T1000 (cell line): ENCODE results near the gene RNF123.
A peak's percentile ranks its signal among the peaks of the same experiment; 100 is the strongest.
"Not testable (repeated sequence)": the region's sequence is repeated elsewhere in the genome, so short reads cannot be mapped to it uniquely, and the experiment has no call there.

Source experiments
- DNase-seq: peaks from one replicate; lab custom pipeline; 2025; ENCODE audit warnings: mixed read lengths; lab: John Stamatoyannopoulos, UW

The RNF123 gene

DNA sequence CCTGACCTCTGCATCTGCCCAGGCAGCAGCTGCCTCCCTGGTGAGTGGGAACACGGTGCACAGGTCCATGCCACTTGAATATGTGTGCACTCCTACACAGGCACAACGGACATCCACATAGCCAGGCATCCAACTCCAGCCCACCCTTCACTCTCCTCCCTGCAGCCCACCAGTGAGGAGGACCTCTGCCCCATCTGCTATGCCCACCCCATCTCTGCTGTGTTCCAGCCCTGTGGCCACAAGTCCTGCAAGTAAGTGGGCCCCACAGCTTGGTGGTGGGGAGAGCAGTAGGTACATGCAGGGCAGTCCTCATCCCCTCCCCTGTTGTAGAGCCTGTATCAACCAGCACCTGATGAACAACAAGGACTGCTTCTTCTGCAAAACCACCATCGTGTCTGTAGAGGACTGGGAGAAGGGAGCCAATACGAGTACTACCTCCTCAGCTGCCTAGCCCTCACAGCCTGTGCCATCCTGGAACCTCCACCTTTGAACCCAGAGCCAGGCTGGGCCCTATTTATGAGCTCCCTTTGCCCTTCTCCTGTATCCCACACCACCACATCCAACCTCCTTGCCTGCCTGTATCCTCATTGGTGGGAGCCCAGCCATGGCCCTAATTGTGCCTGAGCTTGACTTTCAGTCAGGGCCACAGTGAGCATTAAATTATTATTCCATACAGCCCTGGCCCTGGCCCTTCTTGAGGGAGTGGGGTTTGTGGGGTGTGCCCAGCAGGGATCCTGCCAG lies 31.7 kb downstream of the RNF123 start:
- no peak for DNase-seq

DNA sequence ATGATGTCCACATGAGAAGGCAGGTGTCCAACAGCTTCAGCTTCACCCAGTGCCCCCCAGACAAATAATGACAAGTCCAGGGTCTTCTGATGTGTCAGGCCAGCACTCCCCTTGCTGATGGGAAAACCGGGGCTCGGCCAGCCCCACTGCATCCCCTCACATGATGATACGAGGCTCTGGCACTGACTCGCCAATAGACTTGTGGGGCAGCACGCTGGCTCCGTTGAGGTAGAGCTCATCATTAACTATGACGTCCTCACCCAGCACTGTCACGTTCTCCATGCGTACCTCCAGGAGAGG lies 32.2 kb downstream of the RNF123 start:
- no peak for DNase-seq

DNA sequence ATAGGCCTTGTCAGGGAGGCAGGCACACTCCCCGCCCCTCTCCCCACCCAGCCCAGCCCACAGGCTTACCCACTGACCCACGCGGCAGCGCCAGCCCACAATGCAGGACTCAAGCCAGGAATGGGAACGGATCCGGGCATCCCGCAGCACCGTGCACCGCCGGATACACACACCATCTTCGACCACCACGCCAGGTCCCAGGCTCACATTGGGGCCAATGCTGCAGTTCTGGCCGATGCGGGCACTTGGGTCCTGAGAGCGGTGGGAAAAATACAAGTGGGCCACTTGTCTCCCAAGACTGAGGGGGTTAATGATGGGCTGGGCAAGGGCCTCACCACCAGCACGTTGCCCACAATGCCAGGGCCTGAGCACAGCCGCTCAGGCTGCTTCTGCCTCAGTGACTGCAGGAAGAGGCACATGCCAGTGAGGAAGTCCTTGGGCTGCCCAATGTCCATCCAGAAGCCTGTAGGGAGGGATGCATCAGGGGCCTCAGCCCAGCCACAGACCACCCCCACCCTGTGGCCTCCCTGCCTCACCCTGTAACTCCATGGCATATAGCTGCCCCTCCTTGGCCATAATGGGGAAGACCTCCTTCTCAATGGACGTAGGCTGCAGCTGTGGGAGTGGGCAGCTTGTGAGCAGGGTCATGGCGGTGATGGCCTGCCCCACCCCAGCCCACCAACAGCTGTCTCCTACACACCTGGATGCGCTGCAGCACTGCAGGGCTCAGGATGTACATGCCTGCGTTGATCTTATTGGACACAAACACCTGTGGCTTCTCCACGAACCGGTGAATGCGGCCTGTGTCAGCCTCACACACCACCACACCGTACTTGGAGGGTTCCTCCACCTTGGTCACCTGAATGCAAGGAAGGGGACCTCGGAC lies 32.8 kb downstream of the RNF123 start:
- no peak for DNase-seq

GRCh38 chr3:49722896-49723295 lies 33.5 kb downstream of the RNF123 start:
- no peak for DNase-seq

DNA sequence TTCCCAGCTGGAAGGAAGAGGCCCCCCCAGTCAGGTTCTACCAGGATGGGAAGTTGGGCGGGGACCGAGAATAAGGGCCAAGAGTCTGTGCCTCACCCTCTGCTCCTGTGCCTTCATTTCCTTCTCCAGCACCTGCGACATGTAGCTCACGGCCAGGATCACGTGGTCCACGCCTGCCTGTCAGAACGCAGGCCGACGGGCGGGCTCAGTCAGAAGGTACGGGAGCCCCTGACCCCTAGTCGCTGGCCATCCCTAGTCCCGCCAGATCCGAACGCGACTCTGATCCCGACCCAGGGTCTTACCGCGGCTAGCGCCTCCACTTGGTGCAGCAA lies 33.9 kb downstream of the RNF123 start:
- no peak for DNase-seq

GRCh38 chr3:49723628-49724551 lies 34.5 kb downstream of the RNF123 start, which contains the start of gene GMPPB:
Gene GMPPB (minus strand): TSS chr3:49723951. CDS start chr3:49723726, 225 bp downstream.
- peak; percentile 97 for DNase-seq

DNA sequence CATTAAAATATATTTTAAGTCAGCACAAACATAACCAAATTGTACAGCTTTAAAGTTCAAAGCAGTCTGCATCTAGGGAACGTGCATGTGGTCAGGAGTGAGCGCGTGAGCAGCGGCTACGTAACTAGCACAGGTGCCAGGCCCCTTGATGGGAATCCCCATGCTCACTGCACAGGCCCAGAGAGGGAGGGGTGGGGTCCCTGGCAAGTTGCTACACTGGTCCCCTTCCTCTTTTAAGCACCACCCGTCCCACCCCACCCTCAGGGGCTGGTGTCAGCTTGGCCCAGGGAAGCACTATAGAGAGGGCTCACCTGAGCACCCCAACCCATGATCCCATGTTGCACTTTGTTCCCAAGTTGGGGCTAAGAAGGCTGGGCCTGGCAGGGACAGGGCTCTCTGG lies 35.2 kb downstream of the RNF123 start:
- DNase-seq = no peak

- DNase-seq = no peak
Measured at GRCh38 chr3:49725906-49726681, 36.7 kb downstream of the RNF123 start.

GRCh38 chr3:49727154-49727923 lies 38.0 kb downstream of the RNF123 start:
- no peak for DNase-seq

GRCh38 chr3:49727924-49728361 lies 38.6 kb downstream of the RNF123 start:
- DNase-seq = no peak

DNA sequence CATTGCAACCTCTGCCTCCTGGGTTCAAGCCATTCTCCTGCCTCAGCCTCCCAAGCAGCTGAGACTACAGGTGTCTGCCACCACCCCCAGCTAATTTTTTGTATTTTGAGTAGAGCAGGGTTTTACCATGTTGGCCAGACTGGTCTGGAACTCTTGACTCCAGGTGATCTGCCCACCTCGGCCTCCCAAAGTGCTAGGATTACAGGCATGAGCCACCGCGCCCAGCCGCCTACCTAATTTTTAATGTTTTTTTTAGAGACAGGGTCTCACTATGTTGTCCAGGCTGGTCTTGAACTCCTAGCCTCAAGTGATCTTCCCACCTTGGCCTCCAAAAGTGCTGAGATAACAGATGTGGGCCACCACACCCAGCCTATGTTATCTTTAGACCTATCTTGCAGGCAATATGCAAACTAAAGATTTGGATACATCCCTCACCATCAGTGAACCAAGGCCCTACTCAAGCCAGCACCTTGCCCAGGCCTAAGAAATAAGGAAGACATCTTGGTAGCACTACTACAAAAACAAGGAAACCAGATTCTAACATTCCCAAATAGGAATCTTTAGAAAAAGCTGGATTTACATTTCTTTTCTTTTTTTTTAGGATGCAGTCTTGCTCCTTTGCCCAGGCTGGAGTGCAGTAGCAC lies 40.7 kb downstream of the RNF123 start:
- no peak for DNase-seq

- DNase-seq = no peak
Measured at GRCh38 chr3:49732597-49732996, 43.2 kb downstream of the RNF123 start.

DNA sequence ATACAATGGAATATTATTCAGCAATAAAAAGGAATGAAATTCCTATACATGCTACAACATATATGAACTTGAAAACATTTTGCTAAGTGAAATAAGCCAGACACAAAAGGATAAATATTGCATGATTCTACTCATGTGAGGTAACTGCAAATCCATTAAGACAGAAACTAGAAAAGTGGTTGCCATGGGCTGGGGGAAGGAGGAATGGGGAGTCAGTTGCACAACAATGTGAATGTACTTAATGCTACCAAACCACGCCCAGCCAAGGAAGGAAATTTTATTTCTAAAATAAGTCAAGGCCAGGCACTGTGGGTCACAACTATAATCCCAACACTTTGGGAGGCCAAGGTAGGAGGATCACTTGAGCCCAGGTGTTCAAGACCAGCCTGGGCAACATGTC lies 44.2 kb downstream of the RNF123 start:
- DNase-seq = no peak

DNA sequence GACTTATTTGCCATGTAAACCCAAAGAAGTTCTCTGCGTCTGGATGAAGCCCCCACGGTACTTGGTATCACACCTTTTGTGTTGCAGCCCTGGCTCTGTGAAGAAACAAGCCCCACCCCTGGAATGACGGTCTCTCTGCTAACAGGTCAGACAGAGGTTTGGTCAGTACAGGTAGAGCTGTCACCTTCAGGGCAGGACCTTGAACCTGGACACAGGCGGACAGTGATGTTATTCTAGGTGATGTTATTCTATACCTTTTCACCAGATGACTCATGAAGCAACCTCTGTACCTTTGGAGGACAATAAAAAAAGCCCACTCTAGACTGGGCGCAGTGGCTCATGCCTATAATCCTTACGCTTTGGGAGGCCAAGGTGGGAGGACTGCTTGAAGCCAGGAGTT lies 45.4 kb downstream of the RNF123 start:
- no peak for DNase-seq

- DNase-seq = no peak
Measured at GRCh38 chr3:49738067-49738713, 48.8 kb downstream of the RNF123 start.

DNA sequence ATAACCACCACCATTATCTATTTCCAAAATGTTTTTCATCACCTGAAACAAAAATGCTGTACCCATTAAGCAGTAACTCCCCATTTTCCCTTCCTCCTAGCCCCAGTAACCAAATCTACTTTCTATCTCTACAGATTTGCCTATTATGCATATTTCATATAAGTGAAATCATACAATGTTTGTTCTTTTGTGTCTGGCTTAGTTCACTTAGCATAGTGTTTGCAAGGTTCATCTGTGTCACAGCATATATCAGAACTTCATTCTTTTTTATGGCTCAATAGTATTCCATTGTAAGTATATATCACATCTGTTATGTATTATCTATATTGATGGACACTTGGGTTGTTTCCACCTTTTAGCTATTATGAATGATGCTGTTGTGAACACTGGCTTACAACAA lies 51.1 kb downstream of the RNF123 start:
- no peak for DNase-seq

- no peak for DNase-seq
Measured at GRCh38 chr3:49745986-49746385, 56.6 kb downstream of the RNF123 start.

DNA sequence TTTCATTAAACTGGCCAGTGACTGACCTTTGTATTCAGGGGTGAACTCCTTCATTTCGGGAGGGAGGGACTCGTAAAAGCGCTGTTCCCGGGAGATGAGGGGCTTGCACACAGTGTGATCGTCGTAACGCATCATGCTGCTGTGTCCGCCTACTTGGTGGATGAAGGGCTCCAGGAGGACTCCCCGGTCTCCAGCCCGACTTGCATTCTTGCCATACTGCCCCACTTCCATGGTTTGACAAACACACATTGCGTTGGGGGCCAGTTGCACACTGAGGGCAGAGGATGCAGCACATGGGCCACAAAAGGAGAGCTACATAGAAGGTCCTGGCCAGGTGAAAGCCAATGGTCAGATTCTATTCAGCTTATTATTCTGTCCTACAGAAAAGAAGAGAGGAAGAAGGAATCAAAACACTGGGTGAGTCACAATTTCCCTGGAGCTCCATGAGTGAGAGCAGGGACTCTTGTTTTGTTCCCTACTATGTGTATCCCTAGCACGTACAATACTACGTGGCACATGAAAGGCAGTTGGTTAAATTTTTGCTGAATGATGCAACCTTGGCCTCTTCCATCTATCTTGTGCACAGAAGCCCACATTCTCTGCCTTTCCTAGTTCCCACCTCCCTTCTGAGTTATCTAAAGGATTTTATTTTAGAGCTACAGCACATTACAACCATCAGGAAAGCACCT lies 58.6 kb downstream of the RNF123 start:
- no peak for DNase-seq

DNA sequence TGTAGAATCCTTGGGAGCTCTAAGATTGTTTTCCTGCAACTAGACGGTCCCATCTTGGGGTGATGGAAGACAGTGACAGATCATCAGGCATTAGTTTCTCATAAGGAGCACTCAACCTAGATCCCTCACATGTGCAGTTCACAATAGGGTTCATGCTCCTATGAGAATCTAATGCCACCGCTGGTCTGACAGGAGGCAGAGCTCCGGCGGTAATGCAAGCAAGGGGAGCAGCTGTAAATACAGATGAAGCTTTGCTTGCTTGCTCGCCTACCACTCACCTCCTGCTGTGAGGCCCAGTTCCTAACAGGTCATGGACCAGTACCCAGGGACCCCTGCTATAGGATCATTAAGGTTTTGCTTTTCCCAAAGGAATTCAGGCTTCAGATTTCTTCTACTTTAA lies 59.5 kb downstream of the RNF123 start:
- DNase-seq = not testable (repeated sequence)
